ENCODE results near the gene GALNT14. TPM values are rescaled to one million over a fixed set of nuclear protein-coding genes. Genes with fewer than 3 reads are reported as not detected.

GALNT14 gene
- total RNA-seq, 1 experiment from 2014 or later, result 2.7 TPM

- Histone ChIP-seq H3K79me1 (ENCODE audit: insufficient read depth, low read depth, low read length, poor library complexity, severe bottlenecking) (no peaks in the 10 kb centered on the region), H3K27me3 (ENCODE audit: insufficient read depth, low read length) (no peaks in the 10 kb centered on the region), H4K20me1 (ENCODE audit: control insufficient read depth, insufficient read depth, insufficient read length) (no peaks in the 10 kb centered on the region), H2BK12ac (ENCODE audit: insufficient read length, low read depth, low read length) (no peak overlapping the region), H3K9me3 (ENCODE audit: control insufficient read depth, low read depth, low read length) (no peaks in the 10 kb centered on the region), H2BK5ac (ENCODE audit: insufficient read length, low read length) (no peak overlapping the region), H2AK5ac (ENCODE audit: insufficient read length, low read length) (no peak overlapping the region), H3K4me1 (ENCODE audit: insufficient read depth, low read length) (no peaks in the 10 kb centered on the region), H4K8ac (replicated peaks; ENCODE audit: insufficient read length, low read depth, low read length) (no peak overlapping the region), H3K4ac (ENCODE audit: low read depth, low read length) (no peak overlapping the region), H2AFZ (ENCODE audit: low read length) (no peak overlapping the region), H4K91ac (ENCODE audit: insufficient read length, low read depth, low read length) (no peak overlapping the region), H3K4me2 (ENCODE audit: insufficient read depth, insufficient read length, low read length) (no peak overlapping the region), H2BK20ac (ENCODE audit: low read depth, low read length, poor library complexity, severe bottlenecking) (no peak overlapping the region), H2BK15ac (ENCODE audit: low read depth, low read length) (no peak overlapping the region), H3K9ac (ENCODE audit: extremely low read depth, insufficient read length, low read length) (no peak overlapping the region), H3K27ac (ENCODE audit: insufficient read length, low read depth, low read length) (no peak overlapping the region), H3K14ac (ENCODE audit: insufficient read depth, low read length) (no peak overlapping the region), H3K56ac (ENCODE audit: insufficient read length, low read depth, low read length) (no peak overlapping the region), H4K5ac (ENCODE audit: insufficient read length, low read depth, low read length) (no peak overlapping the region), H3K23ac (ENCODE audit: insufficient read length, low read depth, low read length) (no peak overlapping the region), H2BK120ac (ENCODE audit: low read depth, low read length, poor library complexity, severe bottlenecking) (no peak overlapping the region), H3K23me2 (ENCODE audit: insufficient read length, low read depth, low read length, poor library complexity, severe bottlenecking) (no peaks in the 10 kb centered on the region), H3K79me2 (ENCODE audit: insufficient read depth, low read length) (no peaks in the 10 kb centered on the region), H3K18ac (ENCODE audit: insufficient read length, low read depth, low read length) (no peak overlapping the region), H3T11ph (ENCODE audit: low read length) (no peak overlapping the region)
- WGBS (ENCODE audit: extremely low coverage, insufficient read length, low lambda C conversion rate), result no CpG with 5 or more reads among the region's 5 CpGs
- TF ChIP-seq, protein P1, sequence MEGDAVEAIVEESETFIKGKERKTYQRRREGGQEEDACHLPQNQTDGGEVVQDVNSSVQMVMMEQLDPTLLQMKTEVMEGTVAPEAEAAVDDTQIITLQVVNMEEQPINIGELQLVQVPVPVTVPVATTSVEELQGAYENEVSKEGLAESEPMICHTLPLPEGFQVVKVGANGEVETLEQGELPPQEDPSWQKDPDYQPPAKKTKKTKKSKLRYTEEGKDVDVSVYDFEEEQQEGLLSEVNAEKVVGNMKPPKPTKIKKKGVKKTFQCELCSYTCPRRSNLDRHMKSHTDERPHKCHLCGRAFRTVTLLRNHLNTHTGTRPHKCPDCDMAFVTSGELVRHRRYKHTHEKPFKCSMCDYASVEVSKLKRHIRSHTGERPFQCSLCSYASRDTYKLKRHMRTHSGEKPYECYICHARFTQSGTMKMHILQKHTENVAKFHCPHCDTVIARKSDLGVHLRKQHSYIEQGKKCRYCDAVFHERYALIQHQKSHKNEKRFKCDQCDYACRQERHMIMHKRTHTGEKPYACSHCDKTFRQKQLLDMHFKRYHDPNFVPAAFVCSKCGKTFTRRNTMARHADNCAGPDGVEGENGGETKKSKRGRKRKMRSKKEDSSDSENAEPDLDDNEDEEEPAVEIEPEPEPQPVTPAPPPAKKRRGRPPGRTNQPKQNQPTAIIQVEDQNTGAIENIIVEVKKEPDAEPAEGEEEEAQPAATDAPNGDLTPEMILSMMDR (conservative IDR thresholded peaks at IDR 0.05), result no peak
- H3K4me1 Mint-ChIP-seq, result no peaks in the 10 kb centered on the region
- no peak for DNase-seq
- no peaks in the 10 kb centered on the region for H3K9me3 Mint-ChIP-seq
- H3K4me3 Mint-ChIP-seq, result no peak overlapping the region
- no peaks in the 10 kb centered on the region for H3K36me3 Mint-ChIP-seq (ENCODE audit: insufficient read depth in 1 of 3, low read depth in 3 of 3)
- no peak overlapping the region for H3K27ac Mint-ChIP-seq
- H3K27me3 Mint-ChIP-seq (ENCODE audit: low read depth), result no peaks in the 10 kb centered on the region
Measured at GRCh38 chr2:31047599-31047998, 90.6 kb downstream of the GALNT14 start.

Data from H9 (cell line).